Iris pigment epithelial cell (primary cell): ENCODE measurements around the gene MATN4.

Source experiments
- DNase-seq: peaks from one replicate; pipeline ENCODE4 v3.0.0-alpha.2; 2011; ENCODE audit warnings: low read depth

MATN4 gene

DNA sequence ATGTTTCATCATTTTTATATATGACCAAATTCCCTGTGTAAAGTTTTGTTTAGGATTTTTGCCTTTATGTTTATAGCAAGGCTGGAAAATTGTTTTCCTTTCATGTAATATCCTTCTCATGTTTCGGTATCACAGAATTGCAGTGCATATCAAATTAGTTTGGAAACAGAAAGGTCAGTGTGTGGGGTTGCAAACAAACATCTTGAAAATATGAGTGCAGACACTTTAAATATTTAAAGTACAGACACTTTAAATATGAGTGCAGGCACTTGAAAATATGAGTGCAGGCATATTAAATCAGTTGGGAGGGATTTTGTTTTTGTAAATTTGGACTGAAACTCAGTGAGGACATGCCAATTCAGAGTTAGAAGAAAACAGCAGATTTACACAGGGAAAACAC, 60.2 kb downstream of the MATN4 start:
- no peak for DNase-seq

GRCh38 chr20:45246109-45246508, 62.0 kb downstream of the MATN4 start:
- no peak for DNase-seq
